Kasumi-1 (cell line): ENCODE results near the gene P2RX6.
"Not testable (repeated sequence)": the region's sequence is repeated elsewhere in the genome, so short reads cannot be mapped to it uniquely, and the experiment has no call there.

ENCODE experiments used
- DNase-seq, 2 experiments: peaks; one replicate each; lab custom pipeline; 2025; lab: John Stamatoyannopoulos, UW

The P2RX6 gene

GRCh38 chr22:20994128-20994901 lies 20.6 kb upstream of the P2RX6 start:
- DNase-seq: no peak

GRCh38 chr22:20994902-20995241 lies 20.1 kb upstream of the P2RX6 start:
- DNase-seq: no peak

GRCh38 chr22:20995329-20996030 lies 19.5 kb upstream of the P2RX6 start:
- no peak for DNase-seq

- DNase-seq: no peak
Observed at GRCh38 chr22:20996031-20996410, 18.9 kb upstream of the P2RX6 start.

- no peak for DNase-seq
Observed at GRCh38 chr22:20996598-20997535, 18.1 kb upstream of the P2RX6 start.

- no peak for DNase-seq
Observed at GRCh38 chr22:20997536-20998257, 17.3 kb upstream of the P2RX6 start.

- DNase-seq: no peak
Observed at GRCh38 chr22:20998411-20999336, 16.3 kb upstream of the P2RX6 start.

- DNase-seq: no peak
Observed at GRCh38 chr22:20999350-21000206, 15.4 kb upstream of the P2RX6 start.

- DNase-seq: no peak
Observed at GRCh38 chr22:21000207-21000986, 14.6 kb upstream of the P2RX6 start.

GRCh38 chr22:21000987-21001600 lies 13.9 kb upstream of the P2RX6 start:
- DNase-seq: peak in 1 of 2 experiments; percentile 2

- peak; percentile 93 to 96 for DNase-seq
Observed at GRCh38 chr22:21001601-21002325, 13.2 kb upstream of the P2RX6 start, which contains the start of gene THAP7. TSS of gene THAP7 (minus strand) at chr22:21002118. CDS start at chr22:21001911, 207 bp downstream.

GRCh38 chr22:21003782-21004181 lies 11.2 kb upstream of the P2RX6 start:
- DNase-seq: no peak

- DNase-seq: not testable (repeated sequence)
Observed at GRCh38 chr22:21009208-21009607, 5.8 kb upstream of the P2RX6 start.

- peak; percentile 66 to 72 for DNase-seq
Observed at GRCh38 chr22:21009638-21010425, 5.1 kb upstream of the P2RX6 start.

GRCh38 chr22:21010426-21011113 lies 4.4 kb upstream of the P2RX6 start:
- no peak for DNase-seq
